Prostate gland (tissue), 2 donors: ENCODE results near the gene SLC38A3. TPM values are rescaled to one million over a fixed set of nuclear protein-coding genes. Genes with fewer than 3 reads are reported as not detected.

ENCODE experiments used
- DNase-seq: peaks from one replicate; pipeline ENCODE4 v3.0.0-alpha.2; 2019; ENCODE audit warnings: low spot score
- H3K27ac ChIP-seq, 2 donors: fragments of 200-600 bp; sonication (generic); 2 replicates each; pipeline ENCODE4 v1.5.1; 2017 to 2019
- H3K27me3 ChIP-seq: fragments of 200-600 bp; sonication (generic); replicated peaks from 2 replicates; pipeline ENCODE4 v1.5.1; 2019; ENCODE audit not compliant: insufficient read depth
- H3K36me3 ChIP-seq, 2 donors: fragments of 200-600 bp; sonication (generic); 1 replicate in 1 of 2; 2 replicates in 1 of 2; pipeline versions ENCODE4 v1.5.1 to v1.8.1; 2017 to 2019
- H3K4me1 ChIP-seq: fragments of 200-600 bp; sonication (generic); replicated peaks from 2 replicates; pipeline ENCODE4 v1.5.1; 2019
- H3K4me3 ChIP-seq, 2 donors: fragments of 200-600 bp; sonication (generic); 2 replicates each; pipeline ENCODE4 v1.5.1; 2017 to 2019
- H3K9me3 ChIP-seq: fragments of 200-600 bp; sonication (generic); 2 replicates; pipeline ENCODE4 v1.5.1; 2017
- CTCF ChIP-seq, 4 experiments: fragments of 200-600 bp in 2 of 4; fragments of 450-650 bp in 2 of 4; sonication (generic) in 2 of 4; IDR thresholded peaks; 1 replicate in 3 of 4; 2 replicates in 1 of 4; pipeline ENCODE4 v1.5.1; 2016 to 2019; ENCODE audit warnings: antibody characterized with exemption in 4 of 4, mild to moderate bottlenecking in 2 of 4, moderate library complexity in 2 of 4
- POLR2A ChIP-seq: fragments of 450-650 bp; IDR thresholded peaks from one replicate; pipeline ENCODE4 v1.6.1; 2016; ENCODE audit warnings: antibody characterized with exemption, mild to moderate bottlenecking
- POLR2AphosphoS5 ChIP-seq: sonication (generic); formaldehyde crosslinking; IDR thresholded peaks from one replicate; pipeline ENCODE4 v1.6.1; 2017; ENCODE audit warnings: antibody characterized with exemption
- WGBS: methylation state at CpG from one replicate; pipeline ENCODE4 v1.1.5; 2018; 5-methylcytosine and 5-hydroxymethylcytosine counted together
- intact Hi-C: fragments of 100-400 bp; cut with DNase I; formaldehyde crosslinking; loops from one replicate; pipeline ENCODE4 v1.14.2; 2022
- total RNA-seq, 2 donors: library from RNA; depleted of rRNA; stranded (reverse); fragments of >200 nt; gene quantifications; one replicate each; pipeline ENCODE4 v1.1.0, GENCODE V29; 2016

SLC38A3 gene
- total RNA-seq, 2 donors from 2014 or later: 0.41 to 4.0 TPM

- intact Hi-C loops: no loop called here
- TF ChIP-seq POLR2AphosphoS5 (no peak), POLR2A (no peak), CTCF (IDR thresholded peaks at IDR 0.05) (no peak)
- Histone ChIP-seq H3K4me3 (no peak overlapping the region), H3K27ac (no peak overlapping the region), H3K4me1 (no peaks in the 10 kb centered on the region), H3K9me3 (no peaks in the 10 kb centered on the region), H3K27me3 (no peaks in the 10 kb centered on the region), H3K36me3 (no peaks in the 10 kb centered on the region)
- WGBS: 86% methylated on average over 2 of the region's 2 CpGs
- no peak for DNase-seq
Observed at GRCh38 chr3:50177346-50177745, 27.7 kb upstream of the SLC38A3 start.

DNA sequence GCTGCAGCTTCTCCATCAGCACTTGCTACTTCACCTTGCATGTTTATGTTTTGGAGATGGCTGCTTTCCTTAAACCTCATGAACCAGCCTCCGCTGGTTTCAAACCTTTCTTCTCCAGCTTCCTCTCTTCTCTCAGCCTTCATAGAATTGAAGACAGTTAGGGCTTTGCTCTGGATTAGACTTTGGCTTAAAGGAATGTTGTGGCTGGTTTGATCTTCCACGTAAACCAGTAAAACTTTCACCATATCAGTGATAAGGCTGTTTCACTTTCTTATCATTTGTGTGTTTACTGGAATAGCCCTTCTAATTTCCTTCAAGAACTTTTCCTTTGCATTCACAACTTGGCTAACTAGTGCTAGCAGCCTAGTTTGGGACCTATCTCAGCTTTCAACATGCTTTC is 25.4 kb upstream of the SLC38A3 start:
- no peak overlapping the region for H3K4me3 ChIP-seq
- no peak overlapping the region for H3K27ac ChIP-seq
- intact Hi-C loops: no loop called here

GRCh38 chr3:50181985-50182384 is 23.1 kb upstream of the SLC38A3 start:
- no peak for DNase-seq
- intact Hi-C loops: no loop called here
- no peaks in the 10 kb centered on the region for H3K4me1 ChIP-seq
- no peak overlapping the region for H3K4me3 ChIP-seq
- no peaks in the 10 kb centered on the region for H3K27me3 ChIP-seq
- no peak for TF ChIP-seq POLR2AphosphoS5
- no peak for TF ChIP-seq POLR2A
- TF ChIP-seq CTCF (IDR thresholded peaks at IDR 0.05): no peak
- no peaks in the 10 kb centered on the region for H3K36me3 ChIP-seq
- no peak overlapping the region for H3K27ac ChIP-seq
- 92% methylated on average over 5 of the region's 5 CpGs for WGBS
- no peaks in the 10 kb centered on the region for H3K9me3 ChIP-seq

More for the DNA sequence above, 25.4 kb upstream of the SLC38A3 start:
- H3K27me3 ChIP-seq: no peaks in the 10 kb centered on the region
- no peaks in the 10 kb centered on the region for H3K4me1 ChIP-seq
- no peak for DNase-seq
- TF ChIP-seq POLR2A: no peak
- TF ChIP-seq POLR2AphosphoS5: no peak
- TF ChIP-seq CTCF (IDR thresholded peaks at IDR 0.05): no peak
- no peaks in the 10 kb centered on the region for H3K36me3 ChIP-seq
- no peaks in the 10 kb centered on the region for H3K9me3 ChIP-seq
- WGBS: 20% methylated on average over 2 of the region's 2 CpGs

GRCh38 chr3:50182533-50183099 is 22.5 kb upstream of the SLC38A3 start:
- no peak for TF ChIP-seq CTCF (IDR thresholded peaks at IDR 0.05)
- TF ChIP-seq POLR2AphosphoS5: no peak
- TF ChIP-seq POLR2A: no peak
- WGBS: 89% methylated on average over 19 of the region's 26 CpGs
- DNase-seq: no peak
- H3K4me3 ChIP-seq: no peak overlapping the region
- no peaks in the 10 kb centered on the region for H3K36me3 ChIP-seq
- no peaks in the 10 kb centered on the region for H3K4me1 ChIP-seq
- intact Hi-C loops: no loop called here
- H3K27me3 ChIP-seq: no peaks in the 10 kb centered on the region
- H3K9me3 ChIP-seq: no peaks in the 10 kb centered on the region
- H3K27ac ChIP-seq: no peak overlapping the region

DNA sequence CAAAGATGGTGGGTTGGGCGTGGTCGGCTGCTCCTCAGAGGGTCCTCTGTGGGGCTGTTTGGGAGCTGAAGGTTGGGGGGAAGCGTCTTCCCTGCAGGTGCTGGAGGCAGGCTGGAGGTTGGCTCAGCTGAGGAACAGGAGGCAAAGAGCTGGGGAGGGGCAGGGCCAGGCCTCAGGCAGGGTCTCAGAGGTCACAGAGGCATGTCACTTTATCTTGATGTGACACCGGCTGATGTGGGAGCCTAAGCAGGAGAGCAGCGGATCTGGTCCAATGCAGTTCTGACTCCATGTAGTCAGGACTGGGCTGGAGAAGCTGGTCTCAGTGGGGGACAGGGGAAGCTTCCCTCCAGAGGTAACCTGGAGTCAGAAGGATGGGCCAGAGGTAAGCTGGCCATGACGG is 21.3 kb upstream of the SLC38A3 start:
- Histone ChIP-seq H3K4me3 (no peak overlapping the region), H3K36me3 (no peaks in the 10 kb centered on the region), H3K27ac (no peak overlapping the region), H3K9me3 (no peaks in the 10 kb centered on the region), H3K4me1 (no peaks in the 10 kb centered on the region), H3K27me3 (no peaks in the 10 kb centered on the region)
- intact Hi-C loops: no loop called here
- TF ChIP-seq CTCF (IDR thresholded peaks at IDR 0.05) (no peak), POLR2AphosphoS5 (no peak), POLR2A (no peak)
- DNase-seq: no peak
- 85% methylated on average over 6 of the region's 6 CpGs for WGBS
